PC-9 (cell line): ENCODE measurements around the gene ITGA8.

ENCODE experiments used
- EZH2 ChIP-seq: fragments of 200-600 bp; sonication (generic); IDR thresholded peaks from 2 replicates; pipeline ENCODE4 v1.8.0; 2017; ENCODE audit warnings: antibody characterized with exemption, low read depth
- TF ChIP-seq, protein P1 (sequence below): fragments of 200-600 bp; sonication (generic); conservative IDR thresholded peaks from 2 replicates; pipeline ENCODE4 v1.6.1; 2017; ENCODE audit warnings: mixed run types, antibody characterized with exemption, mild to moderate bottlenecking, moderate library complexity

DNA sequence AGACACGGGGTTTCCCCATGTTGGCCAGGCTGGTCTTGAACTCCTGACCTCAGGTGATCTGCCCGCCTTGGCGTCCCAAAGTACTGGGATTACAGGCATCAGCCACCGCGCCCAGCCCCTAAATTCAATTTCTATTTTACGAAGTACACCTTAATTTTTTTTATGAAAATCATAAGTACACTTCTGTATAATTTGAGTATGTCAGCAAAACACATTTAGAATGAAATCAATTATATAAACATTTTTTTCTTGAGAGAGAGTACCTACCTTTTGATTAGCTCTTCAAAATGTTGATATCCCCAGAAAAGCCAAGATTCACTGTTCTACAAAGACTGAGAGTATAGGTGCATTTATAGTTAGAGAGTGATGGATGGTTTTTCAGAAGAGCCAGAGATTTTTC lies 20.5 kb upstream of the ITGA8 start:
- TF ChIP-seq, protein P1, sequence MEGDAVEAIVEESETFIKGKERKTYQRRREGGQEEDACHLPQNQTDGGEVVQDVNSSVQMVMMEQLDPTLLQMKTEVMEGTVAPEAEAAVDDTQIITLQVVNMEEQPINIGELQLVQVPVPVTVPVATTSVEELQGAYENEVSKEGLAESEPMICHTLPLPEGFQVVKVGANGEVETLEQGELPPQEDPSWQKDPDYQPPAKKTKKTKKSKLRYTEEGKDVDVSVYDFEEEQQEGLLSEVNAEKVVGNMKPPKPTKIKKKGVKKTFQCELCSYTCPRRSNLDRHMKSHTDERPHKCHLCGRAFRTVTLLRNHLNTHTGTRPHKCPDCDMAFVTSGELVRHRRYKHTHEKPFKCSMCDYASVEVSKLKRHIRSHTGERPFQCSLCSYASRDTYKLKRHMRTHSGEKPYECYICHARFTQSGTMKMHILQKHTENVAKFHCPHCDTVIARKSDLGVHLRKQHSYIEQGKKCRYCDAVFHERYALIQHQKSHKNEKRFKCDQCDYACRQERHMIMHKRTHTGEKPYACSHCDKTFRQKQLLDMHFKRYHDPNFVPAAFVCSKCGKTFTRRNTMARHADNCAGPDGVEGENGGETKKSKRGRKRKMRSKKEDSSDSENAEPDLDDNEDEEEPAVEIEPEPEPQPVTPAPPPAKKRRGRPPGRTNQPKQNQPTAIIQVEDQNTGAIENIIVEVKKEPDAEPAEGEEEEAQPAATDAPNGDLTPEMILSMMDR, result no peak
- TF ChIP-seq EZH2, result no peak
